GM18499 (cell line): ENCODE measurements around the gene ZNF236.
"Not testable (repeated sequence)": the region's sequence is repeated elsewhere in the genome, so short reads cannot be mapped to it uniquely, and the experiment has no call there.

ENCODE experiments used
- ATAC-seq: cut with Tn5 transposase; IDR thresholded peaks from one replicate; pipeline ENCODE4 v1.9.1; 2021; ENCODE audit warnings: moderate number of reproducible peaks; ENCODE audit not compliant: insufficient read depth, unreplicated experiment

The ZNF236 gene

GRCh38 chr18:76965555-76966151 is 143.3 kb downstream of the ZNF236 start:
- ATAC-seq = not testable (repeated sequence)

- not testable (repeated sequence) for ATAC-seq
Observed at GRCh38 chr18:76967299-76967698, 144.9 kb downstream of the ZNF236 start.

GRCh38 chr18:76967721-76968472 is 145.5 kb downstream of the ZNF236 start:
- no peak for ATAC-seq

GRCh38 chr18:76970770-76971559 is 148.6 kb downstream of the ZNF236 start:
- ATAC-seq = no peak

- no peak for ATAC-seq
Observed at GRCh38 chr18:76972241-76972640, 149.9 kb downstream of the ZNF236 start.

GRCh38 chr18:76972846-76973519 is 150.6 kb downstream of the ZNF236 start:
- no peak for ATAC-seq

GRCh38 chr18:76973520-76974266 is 151.3 kb downstream of the ZNF236 start:
- ATAC-seq = no peak

- ATAC-seq = no peak
Observed at GRCh38 chr18:76974386-76974785, 152.0 kb downstream of the ZNF236 start.

- ATAC-seq = no peak
Observed at GRCh38 chr18:76975577-76976110, 153.3 kb downstream of the ZNF236 start.

- no peak for ATAC-seq
Observed at GRCh38 chr18:76977108-76977621, 154.8 kb downstream of the ZNF236 start.

- ATAC-seq = no peak
Observed at GRCh38 chr18:76977684-76978232, 155.4 kb downstream of the ZNF236 start.

- no peak for ATAC-seq
Observed at GRCh38 chr18:76978616-76979015, 156.3 kb downstream of the ZNF236 start.

GRCh38 chr18:76979111-76979751 is 156.9 kb downstream of the ZNF236 start:
- ATAC-seq = no peak

- ATAC-seq = no peak
Observed at GRCh38 chr18:76979906-76980305, 157.5 kb downstream of the ZNF236 start.

GRCh38 chr18:76980663-76981395 is 158.5 kb downstream of the ZNF236 start:
- no peak for ATAC-seq

GRCh38 chr18:76981396-76981968 is 159.1 kb downstream of the ZNF236 start:
- ATAC-seq = no peak

- ATAC-seq = no peak
Observed at GRCh38 chr18:76982038-76982437, 159.7 kb downstream of the ZNF236 start.
